ENCODE measurements around the gene CCDC136.

The CCDC136 gene

GRCh38 chr7:128777156-128778123, 14.3 kb upstream of the CCDC136 start:
- no peak for DNase-seq (ENCODE audit: low read depth)

DNA sequence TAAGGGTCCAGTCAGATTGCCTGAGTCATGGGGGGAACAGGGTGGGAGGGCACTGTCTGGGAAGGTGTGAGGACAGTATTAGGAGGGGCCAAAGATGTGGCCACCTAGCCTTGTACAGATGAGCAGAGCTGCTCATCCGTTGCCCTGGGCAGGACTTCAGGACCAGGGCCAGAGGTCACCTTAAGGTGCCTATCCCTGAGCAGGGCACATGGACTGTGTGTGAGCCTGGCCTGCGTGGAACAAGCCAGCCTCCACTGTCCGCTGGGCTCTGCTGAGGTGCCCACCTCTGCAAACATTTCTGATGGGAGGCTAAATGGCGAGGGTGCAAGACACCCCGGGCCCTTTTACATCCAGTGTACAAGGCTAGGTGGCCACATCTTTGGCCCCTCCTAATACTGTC, 12.8 kb upstream of the CCDC136 start:
- no peak for DNase-seq (ENCODE audit: low read depth)

DNA sequence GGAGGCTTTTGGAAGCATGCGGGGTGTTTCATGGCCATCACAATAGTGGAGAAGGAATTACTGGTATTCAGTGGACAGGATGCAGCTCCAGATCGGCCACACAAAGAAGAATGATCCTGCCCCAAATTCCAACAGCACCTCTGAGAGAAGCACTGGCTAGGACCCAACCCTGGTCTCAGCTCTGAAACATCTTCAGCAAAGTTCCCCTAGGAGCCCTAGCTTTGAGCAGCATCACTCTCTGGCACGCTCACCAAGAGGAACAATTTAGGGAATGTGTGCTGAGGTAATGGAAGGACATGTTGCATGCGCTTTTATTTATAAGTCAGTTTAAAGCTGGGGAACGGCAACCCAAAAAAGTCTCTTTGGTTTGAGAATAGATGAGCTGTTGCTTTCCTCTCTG, 10.6 kb upstream of the CCDC136 start:
- no peak for DNase-seq (ENCODE audit: low read depth)

DNA sequence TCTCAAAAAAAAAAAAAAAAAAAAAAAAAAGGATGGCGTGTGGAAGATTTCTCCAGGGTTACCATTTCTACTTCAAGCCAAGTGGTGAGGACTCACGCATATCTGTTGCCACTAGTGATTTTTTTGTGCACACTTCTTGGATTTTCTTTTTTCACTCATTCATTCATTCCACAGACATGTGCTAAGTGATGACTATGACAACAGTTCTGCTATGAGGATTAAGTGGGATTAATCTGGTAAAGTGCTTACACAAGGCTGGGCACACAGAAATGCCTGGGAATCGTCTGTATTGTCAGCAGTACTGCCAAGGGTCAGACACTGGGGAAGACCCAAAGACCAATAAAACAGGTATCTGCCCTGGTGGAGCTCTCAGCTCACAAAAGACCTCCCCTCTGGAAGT, 9.9 kb upstream of the CCDC136 start:
- no peak for DNase-seq (ENCODE audit: low read depth)

DNA sequence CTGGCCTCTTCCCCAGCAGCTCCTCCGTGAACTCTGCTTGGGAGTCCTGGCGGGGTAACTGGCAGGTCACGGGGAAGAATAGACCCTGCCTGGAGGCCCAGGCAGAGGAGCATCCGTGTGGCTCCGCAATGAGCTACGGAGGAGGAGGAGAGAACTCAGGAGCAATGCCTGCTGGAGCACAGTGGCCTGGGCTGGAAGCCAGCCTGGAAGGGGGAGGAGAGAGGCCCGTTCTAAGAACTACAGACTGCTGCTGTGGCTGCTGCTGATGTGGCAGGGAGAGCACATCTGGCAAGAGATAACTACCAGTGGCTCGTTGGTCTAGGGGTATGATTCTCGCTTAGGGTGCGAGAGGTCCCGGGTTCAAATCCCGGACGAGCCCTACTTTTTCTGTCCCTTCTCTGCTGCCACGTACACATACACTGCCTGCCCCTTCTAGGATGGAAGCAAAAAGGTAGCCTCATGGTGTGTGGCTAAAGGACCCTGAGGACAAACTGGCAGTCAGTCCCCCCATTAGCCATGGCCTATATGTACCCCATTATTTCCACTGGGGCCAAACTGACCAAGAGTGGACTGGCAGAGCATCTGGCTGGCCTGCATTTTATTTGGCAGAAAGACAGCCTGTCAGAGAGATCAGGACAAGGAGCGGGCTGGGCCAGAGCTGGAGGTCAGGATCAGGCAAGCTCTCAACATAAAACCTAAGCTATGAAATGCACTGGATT, 8.5 kb upstream of the CCDC136 start:
- no peak for DNase-seq (ENCODE audit: low read depth)

DNA sequence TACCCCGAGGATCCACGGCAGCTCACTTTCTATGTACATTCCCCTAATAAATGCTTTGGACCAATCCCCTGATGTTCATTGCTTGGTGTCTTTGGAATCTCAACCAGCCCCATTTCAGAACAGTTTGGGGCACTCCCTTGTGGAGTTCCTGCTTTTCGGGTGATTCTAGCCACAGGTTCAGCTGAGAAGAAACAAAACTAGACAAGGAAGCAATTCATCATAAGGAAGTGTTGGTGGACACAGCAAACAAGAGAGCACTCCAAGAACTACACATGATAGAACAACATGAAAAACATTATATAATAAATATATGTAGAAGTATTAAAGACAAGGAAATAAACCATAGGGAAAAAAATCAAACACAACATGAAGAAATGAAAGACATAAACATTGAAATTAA, 6.0 kb upstream of the CCDC136 start:
- DNase-seq (ENCODE audit: low read depth) = no peak

- no peak for DNase-seq (ENCODE audit: low read depth)
These were observed 3.0 kb upstream of the CCDC136 start for GRCh38 chr7:128788446-128789412.

DNA sequence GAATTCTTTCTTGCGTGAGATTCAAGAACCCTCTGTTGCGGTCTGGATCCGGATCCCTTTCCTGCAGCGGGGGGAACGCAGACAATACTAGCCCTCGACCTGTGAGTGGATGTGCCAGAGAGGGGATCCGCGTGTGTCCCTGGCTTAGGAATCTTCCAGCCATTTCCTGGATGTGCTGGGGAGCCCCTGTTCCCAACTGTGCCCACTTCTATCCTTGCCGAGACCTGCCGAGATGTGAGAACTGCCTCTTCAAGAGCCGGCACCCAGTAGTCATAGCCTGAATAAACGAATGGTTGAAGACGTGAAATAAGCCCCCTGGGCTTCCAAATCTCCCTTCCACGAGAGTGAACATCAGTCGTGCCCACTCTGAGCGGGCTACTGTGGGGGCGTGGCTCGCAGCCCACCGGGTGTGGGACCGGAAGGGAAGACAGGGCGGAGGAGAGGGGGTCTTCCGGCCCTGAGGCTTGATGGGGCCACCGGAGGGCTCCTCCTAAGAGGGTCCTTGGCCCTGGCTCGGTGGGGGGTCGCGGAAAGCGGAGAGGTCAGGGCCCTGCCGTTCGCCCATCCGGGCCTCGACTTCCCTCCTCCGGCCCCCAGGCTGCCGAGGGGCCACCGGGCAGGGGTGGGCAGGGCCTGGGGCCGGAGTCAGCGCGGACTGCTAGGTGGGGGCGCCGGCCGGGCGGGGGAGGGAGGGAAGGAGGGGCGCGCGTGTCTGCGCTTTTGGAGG, 1.3 kb upstream of the CCDC136 start:
- DNase-seq (ENCODE audit: low read depth) = no peak

GRCh38 chr7:128791972-128792327, 182 bp downstream of the CCDC136 start:
- no peak for DNase-seq (ENCODE audit: low read depth)

- no peak for DNase-seq (ENCODE audit: low read depth)
These were observed 858 bp downstream of the CCDC136 start for GRCh38 chr7:128792471-128793180.

GRCh38 chr7:128793181-128793547, 1.4 kb downstream of the CCDC136 start:
- no peak for DNase-seq (ENCODE audit: low read depth)

GRCh38 chr7:128794020-128794419, 2.3 kb downstream of the CCDC136 start:
- no peak for DNase-seq (ENCODE audit: low read depth)

- DNase-seq (ENCODE audit: low read depth) = no peak
These were observed 2.7 kb downstream of the CCDC136 start for GRCh38 chr7:128794436-128794835.

DNA sequence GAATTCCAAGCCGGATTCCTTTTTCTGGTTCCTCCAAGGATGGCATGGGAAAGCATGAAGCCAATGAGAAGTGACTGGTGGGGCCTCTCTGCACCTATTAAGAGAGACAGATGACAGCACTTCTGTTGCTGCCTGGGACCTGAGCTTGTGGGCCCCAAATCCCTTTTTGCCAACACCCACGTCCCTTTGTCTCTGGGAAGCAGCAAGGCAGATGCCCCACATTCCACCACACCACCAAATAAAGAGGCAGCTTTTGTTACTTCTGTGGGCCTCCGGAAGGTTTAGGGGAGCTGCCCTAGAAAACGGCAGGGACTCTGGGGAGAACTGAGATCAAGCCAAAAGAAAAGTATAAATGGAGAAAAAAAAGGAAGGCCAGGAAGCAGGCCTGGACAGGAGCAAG, 3.4 kb downstream of the CCDC136 start:
- no peak for DNase-seq (ENCODE audit: low read depth)

DNA sequence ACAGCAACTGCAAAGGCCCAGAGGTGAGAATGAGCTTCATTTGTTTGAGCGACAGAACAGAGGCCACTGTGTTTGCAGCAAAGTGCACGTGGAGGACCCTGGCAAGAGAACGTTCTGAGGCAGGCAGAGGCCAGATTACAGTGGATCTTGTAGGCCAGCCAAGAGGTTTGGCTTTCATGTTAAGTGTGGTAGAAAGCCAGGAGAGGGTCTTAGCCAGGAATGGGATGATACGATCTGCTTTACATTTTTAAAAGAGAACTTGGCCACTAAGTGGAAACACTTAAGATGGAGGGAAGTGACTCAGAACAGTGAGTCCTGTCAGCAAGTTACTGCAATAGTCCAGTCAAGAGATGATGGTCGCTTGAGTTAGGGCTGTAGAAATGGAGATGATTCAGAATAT, 4.6 kb downstream of the CCDC136 start:
- no peak for DNase-seq (ENCODE audit: low read depth)

DNA sequence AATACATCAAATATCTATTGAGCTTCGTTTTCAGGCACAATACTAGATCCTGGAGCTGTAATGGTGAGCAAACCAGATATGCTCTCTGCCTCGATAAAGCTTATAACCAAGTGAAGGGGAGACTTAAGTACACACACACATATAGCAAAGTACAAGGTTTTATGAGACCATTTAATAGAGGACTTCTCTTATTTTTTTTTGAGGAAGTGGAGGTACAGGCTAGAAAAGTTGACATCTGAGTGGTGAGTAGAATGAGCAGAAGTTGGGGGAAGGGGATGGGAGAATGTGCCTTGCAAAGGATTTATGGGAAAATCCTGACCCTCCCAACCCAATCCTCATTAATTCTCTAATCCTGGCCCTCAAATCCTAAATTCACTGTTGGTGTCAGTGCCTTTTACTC, 7.7 kb downstream of the CCDC136 start:
- no peak for DNase-seq (ENCODE audit: low read depth)

DNA sequence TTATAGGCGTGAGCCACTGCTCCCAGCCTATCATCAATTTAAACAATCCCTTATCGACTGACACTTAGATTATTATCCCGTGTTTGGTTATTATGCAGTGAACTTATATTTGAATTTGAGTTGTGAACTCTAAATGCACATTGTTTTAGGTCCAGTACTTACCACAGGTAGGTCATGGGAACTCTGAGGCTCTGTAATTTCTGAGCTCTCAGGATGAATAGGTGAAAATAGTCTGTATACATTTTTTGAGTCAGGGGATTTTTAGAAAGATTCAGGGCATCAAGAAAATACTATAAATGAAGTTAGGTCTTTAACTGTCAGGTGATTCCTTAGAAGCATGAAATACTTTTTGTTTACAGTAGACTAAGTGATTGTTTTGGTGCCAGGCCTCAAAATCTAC, 8.8 kb downstream of the CCDC136 start:
- DNase-seq (ENCODE audit: low read depth) = no peak

DNA sequence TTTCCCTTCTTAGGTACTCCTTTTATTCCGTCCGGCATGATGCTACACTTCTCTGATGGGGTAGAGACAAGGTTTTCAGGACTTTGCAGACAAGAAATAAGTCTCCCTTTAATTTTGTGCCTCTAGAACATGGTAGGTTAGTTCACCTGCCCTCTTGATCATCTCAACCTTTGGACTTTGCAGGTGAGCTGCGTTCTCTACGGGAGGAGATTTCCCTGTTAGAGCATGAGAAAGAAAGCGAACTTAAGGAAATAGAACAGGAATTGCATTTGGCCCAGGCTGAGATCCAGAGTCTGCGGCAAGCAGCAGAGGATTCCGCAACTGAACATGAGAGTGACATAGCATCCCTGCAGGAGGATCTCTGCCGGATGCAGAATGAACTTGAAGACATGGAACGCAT, 9.2 kb downstream of the CCDC136 start:
- DNase-seq (ENCODE audit: low read depth) = no peak

- DNase-seq (ENCODE audit: low read depth) = no peak
These were observed 10.1 kb downstream of the CCDC136 start for GRCh38 chr7:128801667-128802418.

DNA sequence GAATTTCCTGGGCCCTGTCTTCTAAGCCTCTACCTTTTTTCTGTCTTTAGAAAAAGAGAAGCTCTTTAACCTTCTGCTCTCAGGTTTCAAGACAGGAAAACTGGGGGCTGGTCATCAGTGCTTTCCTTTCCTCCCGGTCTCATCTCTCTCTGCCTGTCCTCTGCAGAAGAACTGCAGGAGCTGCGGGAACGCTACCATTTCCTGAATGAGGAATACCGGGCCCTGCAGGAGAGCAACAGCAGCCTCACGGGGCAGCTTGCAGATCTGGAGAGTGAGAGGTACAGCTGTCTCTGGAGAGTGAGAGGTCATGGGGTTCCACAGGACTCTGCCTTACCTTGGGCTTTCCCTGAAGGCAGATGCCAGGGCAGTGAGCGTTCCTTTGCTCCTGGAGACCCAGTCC, 12.7 kb downstream of the CCDC136 start:
- DNase-seq (ENCODE audit: low read depth) = no peak

All from activated T-helper 1 cell treated with Interleukin-2 at 50 U/mL for 16 hours (primary cell).